HepG2 (cell line): ENCODE results near the gene PEX10. TPM values are rescaled to one million over a fixed set of nuclear protein-coding genes. Genes with fewer than 3 reads are reported as not detected.

Experiments used
- ATAC-seq: fragments of 200-7000 bp; cut with Tn5 transposase; 3 replicates; pipeline ENCODE4 v1.9.1; 2020; ENCODE audit warnings: mild to moderate bottlenecking, moderate library complexity
- BruUV-seq: library from RNA; stranded (reverse); fragments of 400-500 nt; replicated peaks from 2 replicates; lab custom pipeline; 2021; lab: Mats Ljungman, UMichigan
- CTCF ChIA-PET: fragments of 300-600 bp; formaldehyde crosslinking; extraction: SDS; loops from one replicate; lab custom pipeline; 2021; ENCODE audit warnings: low total read pairs, inconsistent platforms, low intra/inter-chr PET ratio; lab: Yijun Ruan, JAX
- POLR2A ChIA-PET: fragments of 350-600 bp; sonication (Branson Sonifier 250); formaldehyde crosslinking; loops from one replicate; lab custom pipeline; 2020; ENCODE audit warnings: antibody characterized with exemption, inconsistent platforms; lab: Yijun Ruan, JAX
- DNase-seq: peaks from one replicate; pipeline ENCODE4 v3.0.0-alpha.2; 2015; ENCODE audit warnings: low spot score
- FAIRE-seq: peaks from 3 replicates; lab custom pipeline; 2011; peaks lifted over from hg19 to GRCh38; lab: Jason Lieb, UNC
- H2AFZ ChIP-seq: one replicate; pipeline ENCODE4 v1.6.1; 2011; ENCODE audit warnings: low read length, inconsistent platforms
- H3K27ac ChIP-seq: fragments of 300-600 bp; 3 replicates; pipeline ENCODE4 v1.8.0; 2011; ENCODE audit warnings: mixed run types, mild to moderate bottlenecking, mixed read lengths, low read length, inconsistent platforms; ENCODE audit not compliant: insufficient read depth; ENCODE audit errors: extremely low read length
- H3K27me3 ChIP-seq, 2 experiments: fragments of 200-600 bp in 1 of 2; 2 replicates in 1 of 2; 3 replicates in 1 of 2; pipeline versions ENCODE4 v1.6.0 to v1.8.0; 2011; ENCODE audit warnings: low read length in 2 of 2, mild to moderate bottlenecking in 2 of 2, moderate library complexity in 2 of 2, inconsistent platforms in 1 of 2; ENCODE audit not compliant: insufficient read depth in 2 of 2, control insufficient read depth in 1 of 2
- H3K36me3 ChIP-seq, 2 experiments: fragments of 200-600 bp in 1 of 2; replicated peaks in 1 of 2; 2 replicates in 1 of 2; 3 replicates in 1 of 2; pipeline versions ENCODE4 v1.5.1 to v1.8.0; 2011; ENCODE audit warnings: low read length in 2 of 2, inconsistent platforms in 1 of 2; ENCODE audit not compliant: insufficient read depth in 2 of 2, control insufficient read depth in 1 of 2
- H3K4me1 ChIP-seq: 2 replicates; pipeline ENCODE4 v1.5.1; 2012; ENCODE audit warnings: low read length, inconsistent platforms; ENCODE audit not compliant: insufficient read depth
- H3K4me2 ChIP-seq: 2 replicates; pipeline ENCODE4 v1.6.0; 2011; ENCODE audit warnings: low read depth, low read length, inconsistent platforms
- H3K4me3 ChIP-seq, 3 experiments: fragments of 200-600 bp in 1 of 3; sonication (generic), shearing (Covaris generic) in 1 of 3; replicated peaks in 1 of 3; 2 replicates each; pipeline ENCODE4 v1.5.1; 2011 to 2016; ENCODE audit warnings: low read length in 3 of 3, inconsistent platforms in 2 of 3, low read depth in 2 of 3, mild to moderate bottlenecking in 2 of 3, control low read depth in 1 of 3, mixed read lengths in 1 of 3; ENCODE audit not compliant: insufficient read depth in 1 of 3
- H3K79me2 ChIP-seq: one replicate; pipeline ENCODE4 v1.6.1; 2011; ENCODE audit warnings: low read length, inconsistent platforms; ENCODE audit not compliant: insufficient read depth
- H3K9ac ChIP-seq: 2 replicates; pipeline ENCODE4 v1.6.0; 2011; ENCODE audit warnings: mild to moderate bottlenecking, low read depth, low read length, inconsistent platforms; ENCODE audit not compliant: insufficient read depth
- H3K9me3 ChIP-seq: 2 replicates; pipeline ENCODE4 v1.5.1; 2012; ENCODE audit warnings: mild to moderate bottlenecking, low read length
- H4K20me1 ChIP-seq: 2 replicates; pipeline ENCODE4 v1.6.0; 2011; ENCODE audit warnings: inconsistent platforms, mild to moderate bottlenecking, low read length, moderate library complexity; ENCODE audit not compliant: insufficient read depth
- BCL6 ChIP-seq: IDR thresholded peaks from 2 replicates; pipeline ENCODE4 v1.6.1; 2016; ENCODE audit warnings: missing genetic modification reagents, missing compliant biosample characterization
- HNRNPLL ChIP-seq: fragments of 200-400 bp; formaldehyde crosslinking; IDR thresholded peaks from 2 replicates; pipeline ENCODE4 v1.6.1; 2017; ENCODE audit warnings: mild to moderate bottlenecking, low read depth, low read length; ENCODE audit not compliant: poor library complexity, severe bottlenecking
- PATZ1 ChIP-seq: sonication (generic); formaldehyde crosslinking; IDR thresholded peaks from 2 replicates; pipeline ENCODE4 v1.4.0; 2020; ENCODE audit warnings: missing genetic modification reagents
- SAFB2 ChIP-seq: sonication (generic); formaldehyde crosslinking; IDR thresholded peaks from 2 replicates; pipeline ENCODE4 v1.5.1; 2020; ENCODE audit warnings: missing genetic modification reagents, low read depth, mild to moderate bottlenecking, borderline replicate concordance
- SMC3 ChIP-seq: IDR thresholded peaks from 2 replicates; pipeline ENCODE4 v1.6.1; 2011; ENCODE audit warnings: low read length, improper control_type of control experiment
- SP1 ChIP-seq, 2 experiments: fragments of 450-650 bp in 1 of 2; sonication (generic) in 1 of 2; formaldehyde crosslinking in 1 of 2; IDR thresholded peaks; 2 replicates each; pipeline versions ENCODE4 v1.4.0 to v1.6.1; 2016 to 2020; ENCODE audit warnings: missing genetic modification reagents in 1 of 2
- SP140L ChIP-seq: sonication (generic); formaldehyde crosslinking; IDR thresholded peaks from 2 replicates; pipeline ENCODE4 v1.4.0; 2020; ENCODE audit warnings: missing genetic modification reagents, borderline replicate concordance
- UBTF ChIP-seq: sonication (generic); formaldehyde crosslinking; IDR thresholded peaks from 2 replicates; pipeline ENCODE4 v1.4.0; 2020; ENCODE audit warnings: mild to moderate bottlenecking, missing genetic modification reagents
- ZNF451 ChIP-seq: sonication (generic); formaldehyde crosslinking; IDR thresholded peaks from 2 replicates; pipeline ENCODE4 v1.5.0; 2020; ENCODE audit warnings: mild to moderate bottlenecking, missing genetic modification reagents
- WGBS: methylation state at CpG from one replicate; pipeline ENCODE4 v1.1.6; 2017; ENCODE audit warnings: low lambda C conversion rate; 5-methylcytosine and 5-hydroxymethylcytosine counted together
- in situ Hi-C: cut with HindIII; loops from 2 replicates; pipeline ENCODE4 v1.10.0; 2017; ENCODE audit warnings: low pct_unique_long_range_greater_than_20kb; ENCODE audit not compliant: extremely low pct_ligation_motif_present
- intact Hi-C: fragments of 100-400 bp; cut with micrococcal nuclease; formaldehyde crosslinking; loops from one replicate; pipeline ENCODE4 v1.10.0; 2022; ENCODE audit not compliant: unreplicated experiment
- polyA plus RNA-seq, 8 experiments: library from polyadenylated mRNA; depleted of rRNA in 3 of 8; stranded (reverse) in 7 of 8; unstranded in 1 of 8; fragments of >200 nt; fragmentation: Illumina TruSeq in 4 of 8; extraction: Trizol in 4 of 8; gene quantifications; 2 replicates each; pipeline versions ENCODE4 v1.2.1 to v1.2.3, GENCODE V29; 2011 to 2016; ENCODE audit warnings: low read depth in 4 of 8, missing spikeins in 1 of 8, mixed read lengths in 1 of 8; ENCODE audit not compliant: insufficient read depth in 1 of 8
- total RNA-seq, 5 experiments: library from RNA; depleted of rRNA; stranded (reverse); fragments of >200 nt; fragmentation: Illumina TruSeq; extraction: Trizol; gene quantifications; 2 replicates each; pipeline ENCODE4 v1.2.3, GENCODE V29; 2016; ENCODE audit warnings: low read depth in 1 of 5
- TF ChIP-seq, protein P1 (sequence below): sonication (generic); formaldehyde crosslinking; IDR thresholded peaks from 2 replicates; pipeline ENCODE4 v1.5.1; 2020; ENCODE audit warnings: mild to moderate bottlenecking, missing genetic modification reagents, moderate library complexity
- TF ChIP-seq, protein P2 (sequence below): IDR thresholded peaks from 2 replicates; pipeline ENCODE4 v1.4.0; 2020; ENCODE audit warnings: mild to moderate bottlenecking, missing genetic modification reagents

The PEX10 gene
- total and polyA plus RNA-seq, 2 of the 13 experiments (the other 11 are each of a cell fraction or from before 2014, with no cell fraction given) = 16.1 to 39.6 TPM

- no peaks in the 10 kb centered on the region for H3K36me3 ChIP-seq
- 60% methylated on average over 3 of the region's 28 CpGs for WGBS
- no peaks in the 10 kb centered on the region for H3K79me2 ChIP-seq
- DNase-seq (peak; percentile 45), ATAC-seq (peak; percentile 94), FAIRE-seq (peak; percentile 58)
- no peak overlapping the region for H3K9ac ChIP-seq
- H3K4me1 ChIP-seq = peaks cover 30% of the 10 kb centered on the region
- in situ Hi-C loops (loop anchor here (5.0 kb wide), 1 partner anchor 190 kb away; the partner anchor contains the start of gene FAAP20), intact Hi-C loops (loop anchor here (1.0 to 5.0 kb wide), 2 partner anchors 70 to 187 kb away; no protein-coding TSS in a partner anchor)
- no peaks in the 10 kb centered on the region for H4K20me1 ChIP-seq
- H2AFZ ChIP-seq = no peak overlapping the region
- ChIA-PET POLR2A (interaction anchor here (0.6 to 1.8 kb wide), 6 partner anchors 10 to 187 kb away, joined by 3 to 20 read pairs (median 6); partner anchors contain the start of genes FAAP20, MORN1, PEX10 and RER1), CTCF (interaction anchor here (1.1 to 3.1 kb wide), 2 partner anchors 50 to 187 kb away, joined by 3 to 30 read pairs; partner anchors contain the start of gene FAAP20)
- H3K27me3 ChIP-seq = no peaks in the 10 kb centered on the region
- no peak overlapping the region for H3K4me2 ChIP-seq
- H3K27ac ChIP-seq = no peak overlapping the region
- no peaks in the 10 kb centered on the region for H3K9me3 ChIP-seq
- BruUV-seq = no TSS peak
- H3K4me3 ChIP-seq = no peak overlapping the region
- TF ChIP-seq UBTF (CRISPR knock-in tag) (0 out of 2 replicates have a peak, but pooled peaks have one; percentile 18), HNRNPLL (peak; percentile 47), SMC3 (peak; percentile 55; the same call in 1 of the 2 replicates), SP1 (IDR thresholded peaks at IDR 0.05) (no peak), SP1 (CRISPR knock-in tag; IDR thresholded peaks at IDR 0.05) (peak; percentile 45; the same call in 1 of the 2 replicates), SAFB2 (CRISPR knock-in tag) (0 out of 2 replicates have a peak, but pooled peaks have one; percentile 55), PATZ1 (CRISPR knock-in tag) (peak; percentile 71), ZNF451 (no peak), SP140L (no peak), BCL6 (CRISPR knock-in tag) (0 out of 2 replicates have a peak, but pooled peaks have one; percentile 22)
- TF ChIP-seq, protein P1, sequence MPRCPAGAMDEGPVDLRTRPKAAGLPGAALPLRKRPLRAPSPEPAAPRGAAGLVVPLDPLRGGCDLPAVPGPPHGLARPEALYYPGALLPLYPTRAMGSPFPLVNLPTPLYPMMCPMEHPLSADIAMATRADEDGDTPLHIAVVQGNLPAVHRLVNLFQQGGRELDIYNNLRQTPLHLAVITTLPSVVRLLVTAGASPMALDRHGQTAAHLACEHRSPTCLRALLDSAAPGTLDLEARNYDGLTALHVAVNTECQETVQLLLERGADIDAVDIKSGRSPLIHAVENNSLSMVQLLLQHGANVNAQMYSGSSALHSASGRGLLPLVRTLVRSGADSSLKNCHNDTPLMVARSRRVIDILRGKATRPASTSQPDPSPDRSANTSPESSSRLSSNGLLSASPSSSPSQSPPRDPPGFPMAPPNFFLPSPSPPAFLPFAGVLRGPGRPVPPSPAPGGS = 0 out of 2 replicates have a peak, but pooled peaks have one; percentile 24
- TF ChIP-seq, protein P2, sequence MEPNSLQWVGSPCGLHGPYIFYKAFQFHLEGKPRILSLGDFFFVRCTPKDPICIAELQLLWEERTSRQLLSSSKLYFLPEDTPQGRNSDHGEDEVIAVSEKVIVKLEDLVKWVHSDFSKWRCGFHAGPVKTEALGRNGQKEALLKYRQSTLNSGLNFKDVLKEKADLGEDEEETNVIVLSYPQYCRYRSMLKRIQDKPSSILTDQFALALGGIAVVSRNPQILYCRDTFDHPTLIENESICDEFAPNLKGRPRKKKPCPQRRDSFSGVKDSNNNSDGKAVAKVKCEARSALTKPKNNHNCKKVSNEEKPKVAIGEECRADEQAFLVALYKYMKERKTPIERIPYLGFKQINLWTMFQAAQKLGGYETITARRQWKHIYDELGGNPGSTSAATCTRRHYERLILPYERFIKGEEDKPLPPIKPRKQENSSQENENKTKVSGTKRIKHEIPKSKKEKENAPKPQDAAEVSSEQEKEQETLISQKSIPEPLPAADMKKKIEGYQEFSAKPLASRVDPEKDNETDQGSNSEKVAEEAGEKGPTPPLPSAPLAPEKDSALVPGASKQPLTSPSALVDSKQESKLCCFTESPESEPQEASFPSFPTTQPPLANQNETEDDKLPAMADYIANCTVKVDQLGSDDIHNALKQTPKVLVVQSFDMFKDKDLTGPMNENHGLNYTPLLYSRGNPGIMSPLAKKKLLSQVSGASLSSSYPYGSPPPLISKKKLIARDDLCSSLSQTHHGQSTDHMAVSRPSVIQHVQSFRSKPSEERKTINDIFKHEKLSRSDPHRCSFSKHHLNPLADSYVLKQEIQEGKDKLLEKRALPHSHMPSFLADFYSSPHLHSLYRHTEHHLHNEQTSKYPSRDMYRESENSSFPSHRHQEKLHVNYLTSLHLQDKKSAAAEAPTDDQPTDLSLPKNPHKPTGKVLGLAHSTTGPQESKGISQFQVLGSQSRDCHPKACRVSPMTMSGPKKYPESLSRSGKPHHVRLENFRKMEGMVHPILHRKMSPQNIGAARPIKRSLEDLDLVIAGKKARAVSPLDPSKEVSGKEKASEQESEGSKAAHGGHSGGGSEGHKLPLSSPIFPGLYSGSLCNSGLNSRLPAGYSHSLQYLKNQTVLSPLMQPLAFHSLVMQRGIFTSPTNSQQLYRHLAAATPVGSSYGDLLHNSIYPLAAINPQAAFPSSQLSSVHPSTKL (CRISPR knock-in tag) = 0 out of 2 replicates have a peak, but pooled peaks have one; percentile 10
These were observed 30.4 kb downstream of the PEX10 start for GRCh38 chr1:2381741-2382620.
